ENCODE data around the gene TBC1D32. TPM values are rescaled to one million over a fixed set of nuclear protein-coding genes. Genes with fewer than 3 reads are reported as not detected.
A peak's percentile ranks its signal among the peaks of the same experiment; 100 is the strongest.

TBC1D32 gene
- total RNA-seq, 1 donor from 2014 or later: 4.1 TPM

DNA sequence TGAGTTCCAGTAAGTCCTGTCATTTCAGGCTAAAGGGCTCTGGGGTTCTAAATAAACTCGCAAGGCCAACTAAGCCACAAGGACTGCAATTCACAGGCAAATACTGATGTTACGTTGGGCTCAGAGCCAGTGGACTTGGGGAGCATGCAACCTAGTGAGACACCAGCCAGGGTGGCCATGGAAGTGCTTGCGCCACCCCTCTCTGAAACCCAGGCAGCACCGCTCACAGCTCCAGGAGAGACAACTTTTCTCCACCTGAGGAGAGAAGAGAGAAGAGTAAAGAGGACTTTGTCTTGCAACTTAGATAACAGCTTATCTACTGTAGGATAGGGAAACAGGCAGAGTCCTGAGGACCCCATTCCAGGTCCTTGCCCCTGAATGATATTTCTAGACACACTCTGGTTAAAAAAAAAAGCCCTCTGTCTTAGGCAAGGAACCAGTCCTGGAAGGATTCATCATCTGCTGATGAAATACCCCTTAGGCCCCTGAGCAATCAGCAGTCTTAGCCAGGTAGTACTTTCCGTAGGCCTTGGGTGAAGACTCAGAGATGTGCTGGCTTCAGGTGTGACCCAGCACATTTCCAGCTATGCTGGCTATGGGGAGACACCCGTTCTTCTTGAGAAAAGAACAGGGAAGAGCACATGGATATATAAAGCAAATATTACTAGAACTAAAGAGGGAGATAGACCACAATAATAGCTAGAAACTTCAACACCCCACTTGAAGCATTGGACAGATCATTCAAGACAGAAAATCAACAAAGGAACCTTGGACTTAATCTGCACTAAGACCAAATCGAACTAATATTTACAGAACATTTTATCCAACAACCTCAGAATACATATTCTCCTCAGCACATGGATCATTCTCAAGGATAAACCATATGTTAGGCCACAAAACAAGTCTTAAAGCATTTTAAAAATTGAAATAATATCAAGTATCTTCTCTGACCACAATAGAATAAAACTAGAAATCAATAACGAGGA lies 31.5 kb upstream of the TBC1D32 start:
- TF ChIP-seq, protein P1, sequence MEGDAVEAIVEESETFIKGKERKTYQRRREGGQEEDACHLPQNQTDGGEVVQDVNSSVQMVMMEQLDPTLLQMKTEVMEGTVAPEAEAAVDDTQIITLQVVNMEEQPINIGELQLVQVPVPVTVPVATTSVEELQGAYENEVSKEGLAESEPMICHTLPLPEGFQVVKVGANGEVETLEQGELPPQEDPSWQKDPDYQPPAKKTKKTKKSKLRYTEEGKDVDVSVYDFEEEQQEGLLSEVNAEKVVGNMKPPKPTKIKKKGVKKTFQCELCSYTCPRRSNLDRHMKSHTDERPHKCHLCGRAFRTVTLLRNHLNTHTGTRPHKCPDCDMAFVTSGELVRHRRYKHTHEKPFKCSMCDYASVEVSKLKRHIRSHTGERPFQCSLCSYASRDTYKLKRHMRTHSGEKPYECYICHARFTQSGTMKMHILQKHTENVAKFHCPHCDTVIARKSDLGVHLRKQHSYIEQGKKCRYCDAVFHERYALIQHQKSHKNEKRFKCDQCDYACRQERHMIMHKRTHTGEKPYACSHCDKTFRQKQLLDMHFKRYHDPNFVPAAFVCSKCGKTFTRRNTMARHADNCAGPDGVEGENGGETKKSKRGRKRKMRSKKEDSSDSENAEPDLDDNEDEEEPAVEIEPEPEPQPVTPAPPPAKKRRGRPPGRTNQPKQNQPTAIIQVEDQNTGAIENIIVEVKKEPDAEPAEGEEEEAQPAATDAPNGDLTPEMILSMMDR (IDR thresholded peaks at IDR 0.05; ENCODE audit: insufficient read depth, low read length, poor library complexity, severe bottlenecking): no peak
- no peak for DNase-seq (ENCODE audit: low read depth)
- Histone ChIP-seq H3K36me3 (ENCODE audit: control insufficient read depth, insufficient read depth, low read length) (no peaks in the 10 kb centered on the region), H3K4me3 (ENCODE audit: low read depth, low read length) (no peak overlapping the region), H3K27me3 (ENCODE audit: control insufficient read depth, insufficient read depth, low read length) (no peaks in the 10 kb centered on the region)

DNA sequence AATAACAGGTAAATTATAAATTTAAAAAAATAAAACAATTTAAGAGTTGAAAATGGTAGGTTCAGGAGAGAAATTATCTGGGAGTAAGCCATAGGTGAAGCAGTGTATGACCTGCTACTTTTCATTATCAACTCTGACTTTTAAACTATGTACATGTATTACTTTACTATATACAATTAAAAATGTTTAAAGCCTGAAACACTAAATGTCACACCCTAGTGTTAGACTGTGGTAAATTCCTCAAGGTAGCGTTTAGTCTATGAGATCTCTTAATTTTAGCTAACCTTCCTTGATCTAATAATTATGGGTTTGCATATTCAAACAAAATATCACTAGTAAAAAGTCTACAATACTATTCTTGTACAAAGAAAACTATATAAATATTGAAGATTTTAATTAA lies 22.3 kb upstream of the TBC1D32 start:
- Histone ChIP-seq H3K27me3 (ENCODE audit: control insufficient read depth, insufficient read depth, low read length) (no peaks in the 10 kb centered on the region), H3K36me3 (ENCODE audit: control insufficient read depth, insufficient read depth, low read length) (no peaks in the 10 kb centered on the region), H3K4me3 (ENCODE audit: low read depth, low read length) (no peak overlapping the region)
- DNase-seq (ENCODE audit: low read depth): no peak
- TF ChIP-seq, protein P1 (IDR thresholded peaks at IDR 0.05; ENCODE audit: insufficient read depth, low read length, poor library complexity, severe bottlenecking): peak; percentile 4

DNA sequence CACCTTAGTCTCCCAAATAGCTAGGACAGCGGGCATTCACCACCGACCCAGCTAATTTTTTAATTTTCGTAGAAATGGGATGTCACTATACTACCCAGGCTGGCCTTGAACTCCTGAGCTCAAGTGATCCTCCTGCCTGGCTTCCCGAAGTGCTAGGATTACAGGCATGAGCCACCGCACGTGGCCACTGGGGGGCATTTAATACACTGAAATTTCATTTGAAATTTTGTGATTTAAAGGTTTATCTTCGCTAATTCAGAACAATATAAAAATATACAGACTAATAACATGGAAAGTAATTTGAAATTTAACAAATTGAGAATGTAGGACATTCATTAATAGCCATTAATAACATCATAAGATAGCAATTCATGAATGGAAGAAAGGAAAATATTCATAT lies 20.5 kb upstream of the TBC1D32 start:
- TF ChIP-seq, protein P1 (IDR thresholded peaks at IDR 0.05; ENCODE audit: insufficient read depth, low read length, poor library complexity, severe bottlenecking): peak; percentile 25
- no peaks in the 10 kb centered on the region for H3K36me3 ChIP-seq (ENCODE audit: control insufficient read depth, insufficient read depth, low read length)
- no peaks in the 10 kb centered on the region for H3K27me3 ChIP-seq (ENCODE audit: control insufficient read depth, insufficient read depth, low read length)
- H3K4me3 ChIP-seq (ENCODE audit: low read depth, low read length): no peak overlapping the region
- DNase-seq (ENCODE audit: low read depth): no peak

DNA sequence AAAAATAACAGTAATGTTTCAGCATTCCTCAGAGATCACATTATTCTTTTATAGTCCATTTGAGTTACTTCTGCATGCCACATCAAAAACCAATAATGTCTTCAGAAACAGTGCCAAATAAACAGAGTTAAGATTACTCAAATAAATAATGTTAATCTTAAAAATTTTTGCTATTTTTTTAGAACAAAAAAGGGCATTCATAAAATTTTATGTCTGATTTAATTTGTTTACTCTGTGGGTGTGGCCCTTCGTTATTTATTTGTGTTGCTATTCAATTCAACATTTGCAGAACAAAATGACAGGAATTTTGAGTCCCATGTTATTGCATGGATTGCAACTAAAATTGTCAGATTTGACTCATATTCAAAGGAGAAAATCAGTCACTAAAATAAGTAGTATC lies 18.7 kb upstream of the TBC1D32 start:
- Histone ChIP-seq H3K36me3 (ENCODE audit: control insufficient read depth, insufficient read depth, low read length) (no peaks in the 10 kb centered on the region), H3K27me3 (ENCODE audit: control insufficient read depth, insufficient read depth, low read length) (no peaks in the 10 kb centered on the region), H3K4me3 (ENCODE audit: low read depth, low read length) (no peak overlapping the region)
- no peak for DNase-seq (ENCODE audit: low read depth)
- TF ChIP-seq, protein P1 (IDR thresholded peaks at IDR 0.05; ENCODE audit: insufficient read depth, low read length, poor library complexity, severe bottlenecking): no peak

DNA sequence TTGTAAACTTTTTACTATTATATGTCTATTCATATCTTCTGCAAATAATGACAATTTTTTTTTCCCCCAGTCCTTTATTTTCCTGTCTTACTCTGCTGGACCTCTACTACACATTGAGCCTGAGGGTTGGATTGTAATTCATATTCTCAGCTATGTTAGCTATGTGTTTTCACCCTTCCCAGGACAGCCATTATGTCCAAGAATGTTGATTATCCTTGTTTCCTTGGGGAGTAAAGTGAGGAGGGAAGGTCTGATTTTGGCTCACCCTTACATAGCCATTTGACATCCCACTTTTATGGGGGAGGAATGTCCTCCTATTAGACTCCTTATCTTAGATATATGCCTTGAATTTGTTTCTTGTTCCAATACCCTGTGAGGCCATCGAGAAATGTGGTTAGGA lies 17.6 kb upstream of the TBC1D32 start:
- no peaks in the 10 kb centered on the region for H3K36me3 ChIP-seq (ENCODE audit: control insufficient read depth, insufficient read depth, low read length)
- TF ChIP-seq, protein P1 (IDR thresholded peaks at IDR 0.05; ENCODE audit: insufficient read depth, low read length, poor library complexity, severe bottlenecking): no peak
- no peaks in the 10 kb centered on the region for H3K27me3 ChIP-seq (ENCODE audit: control insufficient read depth, insufficient read depth, low read length)
- no peak for DNase-seq (ENCODE audit: low read depth)
- no peak overlapping the region for H3K4me3 ChIP-seq (ENCODE audit: low read depth, low read length)

All from kidney epithelial cell (primary cell).